ENCODE results near the gene C1QL2. TPM values are rescaled to one million over a fixed set of nuclear protein-coding genes. Genes with fewer than 3 reads are reported as not detected.

The C1QL2 gene
- total and polyA plus RNA-seq, 4 donors, result 0.03 to 0.31 TPM; not detected in 2

GRCh38 chr2:119114266-119114665 is 44.3 kb downstream of the C1QL2 start:
- Histone ChIP-seq H3K9me3 (ENCODE audit: control insufficient read depth in 4 of 4, insufficient read depth in 3 of 4, low read length in 3 of 4) (peaks cover 0 to 14% (median 2%) of the 10 kb centered on the region in 4 donors), H3K27me3 (ENCODE audit: control insufficient read depth in 3 of 3, insufficient read depth in 3 of 3, low read length in 2 of 3) (peaks cover 0 to 24% (median 2%) of the 10 kb centered on the region in 3 donors), H3K4me3 (no peak overlapping the region), H3K27ac (ENCODE audit: low read depth in 1 of 2, low read length in 1 of 2) (no peak overlapping the region), H3K4me1 (ENCODE audit: control insufficient read depth in 5 of 5, insufficient read depth in 5 of 5, low read length in 5 of 5) (no peaks in the 10 kb centered on the region), H3K36me3 (ENCODE audit: control insufficient read depth in 4 of 4, insufficient read depth in 4 of 4, low read length in 4 of 4) (no peaks in the 10 kb centered on the region), H3K9ac (ENCODE audit: insufficient read depth in 1 of 2, low read length in 2 of 2) (no peak overlapping the region)
- no peak for TF ChIP-seq CTCF (IDR thresholded peaks at IDR 0.05; ENCODE audit: control extremely low read depth, extremely low read depth)
- ATAC-seq (ENCODE audit: insufficient read depth, low FRiP score) (no peak), DNase-seq (no peak)
- WGBS, 2 donors, result 92 to 94% methylated on average over 3 of the region's 3 CpGs

- DNase-seq, result no peak
- Histone ChIP-seq H3K4me1 (ENCODE audit: control insufficient read depth in 5 of 5, insufficient read depth in 5 of 5, low read length in 5 of 5) (no peaks in the 10 kb centered on the region), H3K27me3 (ENCODE audit: control insufficient read depth in 3 of 3, insufficient read depth in 3 of 3, low read length in 2 of 3) (peaks cover 0 to 16% (median 0%) of the 10 kb centered on the region in 3 donors), H3K4me3 (no peak overlapping the region), H3K27ac (ENCODE audit: low read depth in 1 of 2, low read length in 1 of 2) (no peak overlapping the region), H3K9me3 (ENCODE audit: control insufficient read depth in 4 of 4, insufficient read depth in 3 of 4, low read length in 3 of 4) (peaks cover 0 to 16% (median 2%) of the 10 kb centered on the region in 4 donors), H3K9ac (ENCODE audit: insufficient read depth in 1 of 2, low read length in 2 of 2) (no peak overlapping the region), H3K36me3 (ENCODE audit: control insufficient read depth in 4 of 4, insufficient read depth in 4 of 4, low read length in 4 of 4) (no peaks in the 10 kb centered on the region)
- ATAC-seq (ENCODE audit: insufficient read depth, low FRiP score), result no peak
- 57 to 60% methylated on average over 4 of the region's 4 CpGs for WGBS, 2 donors
- no peak for TF ChIP-seq CTCF (IDR thresholded peaks at IDR 0.05; ENCODE audit: control extremely low read depth, extremely low read depth)
These were observed 45.1 kb downstream of the C1QL2 start for GRCh38 chr2:119113489-119113770.

- ATAC-seq (ENCODE audit: insufficient read depth, low FRiP score), result no peak
- WGBS, 2 donors, result 46 to 53% methylated on average over 10 of the region's 10 CpGs
- DNase-seq, result no peak
These were observed 45.6 kb downstream of the C1QL2 start for GRCh38 chr2:119112770-119113488.

More at GRCh38 chr2:119112770-119113488, 45.6 kb downstream of the C1QL2 start:
- H3K4me3 ChIP-seq, result no peak overlapping the region
- peaks cover 0 to 16% (median 2%) of the 10 kb centered on the region in 4 donors for H3K9me3 ChIP-seq (ENCODE audit: control insufficient read depth in 4 of 4, insufficient read depth in 3 of 4, low read length in 3 of 4)
- no peaks in the 10 kb centered on the region for H3K4me1 ChIP-seq (ENCODE audit: control insufficient read depth in 5 of 5, insufficient read depth in 5 of 5, low read length in 5 of 5)
- H3K9ac ChIP-seq (ENCODE audit: insufficient read depth in 1 of 2, low read length in 2 of 2), result no peak overlapping the region
- H3K27ac ChIP-seq (ENCODE audit: low read depth in 1 of 2, low read length in 1 of 2), result no peak overlapping the region
- no peak for TF ChIP-seq CTCF (IDR thresholded peaks at IDR 0.05; ENCODE audit: control extremely low read depth, extremely low read depth)
- no peaks in the 10 kb centered on the region for H3K36me3 ChIP-seq (ENCODE audit: control insufficient read depth in 4 of 4, insufficient read depth in 4 of 4, low read length in 4 of 4)
- H3K27me3 ChIP-seq (ENCODE audit: control insufficient read depth in 3 of 3, insufficient read depth in 3 of 3, low read length in 2 of 3), result peaks cover 0 to 12% (median 3%) of the 10 kb centered on the region in 3 donors
